Inferior parietal cortex (tissue), 1 donor: ENCODE measurements around the gene PPP1R3G.
"Not testable (repeated sequence)": the region's sequence is repeated elsewhere in the genome, so short reads cannot be mapped to it uniquely, and the experiment has no call there.

Experiments used
- DNase-seq: peaks from one replicate; pipeline ENCODE4 v3.0.0-alpha.2; 2016; ENCODE audit errors: extremely low spot score

Gene PPP1R3G

GRCh38 chr6:5120011-5120410 lies 34.9 kb downstream of the PPP1R3G start:
- no peak for DNase-seq

DNA sequence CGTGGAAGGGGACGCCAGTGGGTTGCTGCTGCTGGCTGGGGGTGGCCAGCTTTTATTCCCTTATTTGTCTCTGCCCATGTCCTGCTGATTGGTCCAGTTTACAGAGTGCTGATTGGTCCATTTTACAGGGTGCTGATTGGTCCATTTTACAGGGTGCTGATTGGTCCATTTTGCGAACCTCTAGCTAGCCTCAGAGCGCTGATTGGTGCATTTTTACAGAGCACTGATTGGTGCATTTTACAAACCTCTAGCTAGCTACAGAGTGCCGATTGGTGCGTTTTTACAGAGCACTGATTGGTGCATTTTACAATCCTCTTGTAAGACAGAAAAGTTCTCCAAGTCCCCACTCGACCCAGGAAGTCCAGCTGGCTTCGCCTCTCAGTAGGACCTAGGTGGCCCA lies 35.4 kb downstream of the PPP1R3G start:
- not testable (repeated sequence) for DNase-seq

GRCh38 chr6:5121479-5121878 lies 36.3 kb downstream of the PPP1R3G start:
- no peak for DNase-seq

GRCh38 chr6:5121956-5122355 lies 36.8 kb downstream of the PPP1R3G start:
- no peak for DNase-seq

DNA sequence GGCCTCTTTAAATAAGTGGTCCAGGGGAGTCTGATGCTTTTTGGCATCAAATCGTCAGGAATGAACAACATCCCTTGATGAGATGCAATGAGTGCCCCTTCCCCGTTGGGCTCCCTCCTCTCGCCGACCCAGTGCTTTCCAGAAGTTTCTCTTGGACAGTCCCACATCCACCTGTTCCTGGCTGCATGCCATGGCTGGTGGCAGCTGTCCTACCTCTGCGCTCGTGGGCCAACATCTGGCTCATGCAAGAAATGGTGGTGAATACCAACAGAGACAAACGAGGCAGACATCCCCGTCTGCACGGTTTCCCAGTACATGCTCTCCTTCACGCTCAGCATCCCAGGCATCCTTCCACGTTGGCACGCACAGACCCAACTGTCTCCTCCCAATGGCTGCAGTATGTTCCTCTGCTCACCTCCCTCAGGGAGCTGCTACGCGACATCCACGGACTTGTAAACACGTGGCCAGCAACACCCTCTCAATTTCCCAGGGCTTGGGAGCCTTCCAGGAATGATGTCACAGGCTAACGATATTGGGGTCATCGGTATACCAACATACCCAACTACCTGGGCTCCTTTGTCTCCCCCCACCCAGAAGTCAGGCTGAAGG lies 37.5 kb downstream of the PPP1R3G start:
- no peak for DNase-seq

GRCh38 chr6:5123296-5124143 lies 38.4 kb downstream of the PPP1R3G start:
- DNase-seq, result no peak

- no peak for DNase-seq
These were observed 39.4 kb downstream of the PPP1R3G start for GRCh38 chr6:5124526-5124925.

DNA sequence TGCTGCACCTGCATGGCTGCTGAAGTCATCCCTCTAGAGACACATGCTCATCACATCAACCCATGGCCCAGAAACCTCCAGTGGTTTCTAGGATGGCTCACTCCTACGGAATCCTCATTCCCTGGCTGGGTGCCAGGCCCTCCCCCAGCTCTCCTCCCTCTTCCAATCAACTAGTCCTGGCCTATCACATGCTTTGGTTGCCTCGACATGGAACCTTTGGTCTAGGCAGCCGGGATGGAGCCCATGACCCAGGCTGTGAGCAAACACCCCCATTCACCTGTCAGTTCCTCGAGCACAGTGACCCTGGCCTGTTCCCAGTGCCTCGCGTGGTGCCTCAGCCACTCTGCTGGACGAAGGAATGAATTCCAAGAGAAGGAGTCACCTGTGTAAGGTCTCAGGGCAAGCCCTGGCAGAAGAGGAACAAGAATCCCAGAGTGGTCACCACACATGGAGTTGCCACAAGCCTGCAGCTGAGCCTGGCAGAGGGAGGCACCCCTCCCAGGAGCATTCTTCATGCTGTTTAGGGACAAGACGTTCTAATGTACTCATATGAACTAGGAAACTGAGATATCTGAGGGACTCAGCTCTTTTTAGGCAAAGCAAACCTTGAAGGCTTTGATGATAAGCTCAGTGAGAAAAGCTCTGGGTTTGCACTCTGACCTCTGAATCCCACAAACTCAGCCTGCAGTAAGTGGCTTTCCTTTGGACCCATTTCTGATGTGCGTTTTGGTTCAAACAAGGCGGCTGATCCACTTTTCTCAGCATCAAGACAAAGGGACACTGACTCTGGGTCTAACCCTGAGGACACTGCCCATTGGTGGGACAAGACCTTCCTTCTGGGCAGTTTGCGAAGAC lies 40.2 kb downstream of the PPP1R3G start:
- DNase-seq, result no peak

DNA sequence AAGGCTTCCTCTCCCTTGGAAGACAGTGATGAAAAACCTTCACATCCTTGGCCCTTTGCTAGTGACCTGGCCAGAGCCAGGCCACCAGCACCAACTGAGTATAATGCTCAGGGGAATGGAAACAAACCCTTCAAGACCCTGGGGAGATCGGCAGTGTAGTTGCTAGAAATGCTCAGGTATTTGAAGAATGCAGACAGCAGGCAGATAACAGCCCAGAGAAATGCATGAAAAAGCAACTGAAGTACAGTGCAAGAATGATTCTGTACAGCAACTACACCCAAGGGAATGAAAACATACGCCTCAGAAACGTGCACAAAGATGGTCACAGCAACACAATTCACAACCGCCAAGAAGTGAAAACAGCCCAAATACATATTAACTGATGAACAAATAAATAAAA lies 41.1 kb downstream of the PPP1R3G start:
- DNase-seq, result no peak

GRCh38 chr6:5127106-5127687 lies 42.1 kb downstream of the PPP1R3G start:
- DNase-seq, result no peak

DNA sequence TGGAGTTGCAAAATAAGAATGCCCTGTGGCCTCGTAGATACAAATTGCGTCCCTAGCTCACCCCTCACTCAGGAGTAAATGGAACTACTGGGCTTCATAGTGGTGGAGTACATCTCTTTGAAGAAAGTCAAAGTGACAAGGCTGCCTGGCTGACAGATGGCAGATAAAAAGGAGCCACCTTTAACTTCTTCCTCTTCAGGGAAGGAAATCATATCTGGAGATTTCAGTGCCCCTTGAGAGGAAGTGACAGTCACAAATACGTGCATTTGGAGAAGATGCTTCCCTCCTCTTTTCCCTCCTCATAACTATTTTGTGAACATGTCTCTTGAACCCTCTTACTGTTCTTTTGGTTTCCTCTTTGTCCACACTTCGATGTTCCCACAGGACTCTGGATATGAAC lies 43.2 kb downstream of the PPP1R3G start:
- no peak for DNase-seq

- no peak for DNase-seq
These were observed 45.2 kb downstream of the PPP1R3G start for GRCh38 chr6:5130135-5130866.

GRCh38 chr6:5132731-5133130 lies 47.6 kb downstream of the PPP1R3G start:
- peak; percentile 59 for DNase-seq

DNA sequence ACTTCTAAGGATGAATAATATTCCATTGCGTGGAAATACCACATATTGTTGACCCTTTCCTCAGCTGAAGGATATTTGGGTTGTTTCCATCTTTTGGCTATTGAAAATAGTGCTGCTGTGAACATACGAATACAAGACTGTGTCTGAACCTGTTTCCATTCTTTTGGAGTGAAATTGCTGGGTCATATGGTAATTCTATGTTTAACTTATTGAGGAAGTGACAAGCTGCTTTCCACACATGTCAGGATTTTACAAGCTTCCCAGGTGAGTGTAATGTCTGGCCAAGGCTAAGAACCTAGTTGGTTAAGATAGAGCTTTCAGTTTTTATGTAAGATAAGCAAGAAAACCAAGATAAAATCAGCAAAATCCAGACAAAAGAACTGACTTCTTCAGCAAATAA lies 48.8 kb downstream of the PPP1R3G start:
- no peak for DNase-seq

- peak; percentile 38 for DNase-seq
These were observed 50.7 kb downstream of the PPP1R3G start for GRCh38 chr6:5135788-5136376.

DNA sequence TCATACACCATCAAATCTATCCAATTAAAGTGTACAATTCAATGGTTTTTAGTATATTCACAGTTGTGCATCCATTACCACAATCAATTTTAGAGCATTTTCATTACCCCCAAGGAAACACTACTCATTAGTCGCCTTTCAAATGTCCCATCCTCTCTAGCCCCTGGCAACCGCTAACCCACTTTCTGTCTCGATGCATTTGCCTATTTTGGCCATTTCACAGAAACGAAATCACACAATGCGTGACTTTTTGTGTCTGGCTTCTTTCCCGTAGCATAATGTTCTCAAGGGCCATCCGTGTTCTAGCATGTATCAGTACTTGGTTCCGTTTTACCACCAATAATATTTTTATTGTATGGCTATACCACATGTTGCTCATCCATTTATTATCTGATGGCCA lies 51.7 kb downstream of the PPP1R3G start:
- no peak for DNase-seq
